ENCODE results near the gene RNASEH2C.

Gene RNASEH2C

GRCh38 chr11:65680192-65680743, 40.3 kb downstream of the RNASEH2C start:
- DNase-seq: no peak

- DNase-seq: no peak
Measured at GRCh38 chr11:65672982-65673381, 47.6 kb downstream of the RNASEH2C start.

GRCh38 chr11:65672180-65672860, 48.3 kb downstream of the RNASEH2C start:
- no peak for DNase-seq
